H1 (cell line): ENCODE results near the gene DNAL1. TPM values are rescaled to one million over a fixed set of nuclear protein-coding genes. Genes with fewer than 3 reads are reported as not detected.

Source experiments
- CTCF ChIA-PET: fragments of 300-600 bp; sonication (Branson Sonifier 250); formaldehyde crosslinking; loops from one replicate; lab custom pipeline; 2021; ENCODE audit not compliant: partially characterized antibody; lab: Charles Lee
- POLR2A ChIA-PET: fragments of 300-600 bp; sonication (Branson Sonifier 250); formaldehyde crosslinking; loops from one replicate; lab custom pipeline; 2021; ENCODE audit warnings: inconsistent platforms; ENCODE audit not compliant: partially characterized antibody; lab: Charles Lee
- DNase-seq, 2 experiments: peaks; one replicate each; pipeline versions ENCODE4 v3.0.0 to v3.0.0-alpha.2; 2010 to 2022; ENCODE audit warnings: low spot score in 2 of 2, low read depth in 1 of 2, mixed read lengths in 1 of 2
- FAIRE-seq: peaks from 2 replicates; lab custom pipeline; 2011; peaks lifted over from hg19 to GRCh38; lab: Jason Lieb, UNC
- H2AFZ ChIP-seq: 2 replicates; pipeline ENCODE4 v1.8.1; 2012; ENCODE audit warnings: low read length, inconsistent platforms
- H2AK5ac ChIP-seq: 2 replicates; pipeline ENCODE4 v1.6.1; 2013; ENCODE audit warnings: low read depth, low read length
- H2BK120ac ChIP-seq: replicated peaks from 2 replicates; pipeline ENCODE3; 2013; ENCODE audit warnings: low read depth, low read length, inconsistent platforms
- H2BK12ac ChIP-seq: 2 replicates; pipeline ENCODE4 v1.6.1; 2013; ENCODE audit warnings: low read depth, low read length
- H2BK15ac ChIP-seq: 2 replicates; pipeline ENCODE4 v1.6.1; 2013; ENCODE audit warnings: low read length
- H2BK20ac ChIP-seq: 2 replicates; pipeline ENCODE4 v1.6.1; 2013; ENCODE audit warnings: low read length
- H2BK5ac ChIP-seq: 2 replicates; pipeline ENCODE4 v1.6.1; 2013; ENCODE audit warnings: low read depth, low read length
- H3K14ac ChIP-seq: 2 replicates; pipeline ENCODE4 v1.6.1; 2013; ENCODE audit warnings: inconsistent platforms; ENCODE audit not compliant: insufficient read length
- H3K18ac ChIP-seq: 2 replicates; pipeline ENCODE4 v1.6.1; 2013; ENCODE audit warnings: low read length; ENCODE audit errors: extremely low read depth
- H3K23ac ChIP-seq: 2 replicates; pipeline ENCODE4 v1.6.1; 2013; ENCODE audit warnings: inconsistent platforms; ENCODE audit not compliant: insufficient read length
- H3K23me2 ChIP-seq: 2 replicates; pipeline ENCODE4 v1.6.1; 2013; ENCODE audit warnings: low read depth, low read length
- H3K27ac ChIP-seq: 2 replicates; pipeline ENCODE4 v1.6.1; 2011; ENCODE audit warnings: low read depth, low read length, inconsistent platforms
- H3K27me3 ChIP-seq, 4 experiments: replicated peaks in 1 of 4; 1 replicate in 1 of 4; 2 replicates in 3 of 4; pipeline versions ENCODE4 v1.6.1 to v1.8.1; 2011 to 2013; ENCODE audit warnings: low read length in 3 of 4, mild to moderate bottlenecking in 3 of 4, inconsistent platforms in 2 of 4, mixed read lengths in 2 of 4, moderate library complexity in 1 of 4; ENCODE audit not compliant: control insufficient read depth in 3 of 4, insufficient read depth in 3 of 4; ENCODE audit errors: extremely low read depth in 1 of 4
- H3K36me3 ChIP-seq, 4 experiments: 2 replicates each; pipeline versions ENCODE4 v1.6.1 to v1.8.1; 2011 to 2013; ENCODE audit warnings: mild to moderate bottlenecking in 4 of 4, low read length in 3 of 4, moderate library complexity in 2 of 4, control low read depth in 1 of 4, inconsistent platforms in 1 of 4; ENCODE audit not compliant: insufficient read depth in 4 of 4, control insufficient read depth in 2 of 4
- H3K4ac ChIP-seq: replicated peaks from 2 replicates; pipeline ENCODE3; 2013; ENCODE audit warnings: low read length, low read depth, mixed read lengths, inconsistent platforms; ENCODE audit not compliant: insufficient read length
- H3K4me1 ChIP-seq, 4 experiments: replicated peaks in 1 of 4; 1 replicate in 1 of 4; 2 replicates in 3 of 4; pipeline versions ENCODE4 v1.6.1 to v1.8.1; 2011 to 2013; ENCODE audit warnings: low read length in 3 of 4, inconsistent platforms in 2 of 4, mixed read lengths in 1 of 4; ENCODE audit not compliant: insufficient read depth in 4 of 4, control insufficient read depth in 3 of 4
- H3K4me2 ChIP-seq, 2 experiments: 2 replicates each; pipeline versions ENCODE4 v1.6.1 to v1.8.1; 2011 to 2013; ENCODE audit warnings: low read depth in 2 of 2, low read length in 2 of 2, control low read depth in 1 of 2, inconsistent platforms in 1 of 2, mild to moderate bottlenecking in 1 of 2; ENCODE audit not compliant: insufficient read depth in 1 of 2
- H3K4me3 ChIP-seq, 4 experiments: fragments of 200-600, 300-600 bp in 1 of 4; sonication (generic), shearing (Covaris generic), sonication (Bioruptor Twin) in 1 of 4; 2 replicates each; pipeline versions ENCODE4 v1.5.1 to v1.8.1; 2011 to 2016; ENCODE audit warnings: low read length in 4 of 4, low read depth in 3 of 4, control low read depth in 2 of 4, inconsistent platforms in 2 of 4, mild to moderate bottlenecking in 2 of 4, mixed read lengths in 1 of 4, moderate library complexity in 1 of 4; ENCODE audit not compliant: insufficient read depth in 2 of 4; ENCODE audit errors: extremely low read depth in 1 of 4
- H3K56ac ChIP-seq: replicated peaks from 2 replicates; pipeline ENCODE3; 2013; ENCODE audit warnings: low read depth, mild to moderate bottlenecking, mixed read lengths, low read length, inconsistent platforms; ENCODE audit not compliant: insufficient read length
- H3K79me1 ChIP-seq: 2 replicates; pipeline ENCODE4 v1.6.1; 2013; ENCODE audit warnings: low read depth, low read length, control low read depth
- H3K79me2 ChIP-seq, 2 experiments: 2 replicates each; pipeline versions ENCODE4 v1.6.1 to v1.8.1; 2012 to 2013; ENCODE audit warnings: low read length in 2 of 2, mild to moderate bottlenecking in 2 of 2, inconsistent platforms in 1 of 2; ENCODE audit not compliant: insufficient read depth in 2 of 2, control insufficient read depth in 1 of 2
- H3K9ac ChIP-seq, 4 experiments: replicated peaks in 1 of 4; 1 replicate in 1 of 4; 2 replicates in 3 of 4; pipeline versions ENCODE4 v1.6.1 to v1.8.1; 2011 to 2013; ENCODE audit warnings: low read depth in 3 of 4, low read length in 3 of 4, control low read depth in 2 of 4, mild to moderate bottlenecking in 2 of 4, moderate library complexity in 2 of 4, inconsistent platforms in 1 of 4; ENCODE audit errors: extremely low read depth in 1 of 4
- H3K9me3 ChIP-seq, 2 experiments: 2 replicates each; pipeline versions ENCODE4 v1.6.1 to v1.8.1; 2012 to 2013; ENCODE audit warnings: mild to moderate bottlenecking in 2 of 2, moderate library complexity in 2 of 2, control low read depth in 1 of 2, inconsistent platforms in 1 of 2, low read depth in 1 of 2, low read length in 1 of 2, mixed read lengths in 1 of 2; ENCODE audit not compliant: insufficient read depth in 2 of 2
- H4K20me1 ChIP-seq, 2 experiments: replicated peaks in 1 of 2; 2 replicates each; pipeline versions ENCODE3 to v1.8.1; 2011 to 2013; ENCODE audit warnings: inconsistent platforms in 2 of 2, low read length in 2 of 2, mild to moderate bottlenecking in 1 of 2; ENCODE audit not compliant: insufficient read depth in 2 of 2, control insufficient read depth in 1 of 2
- H4K5ac ChIP-seq: 2 replicates; pipeline ENCODE4 v1.6.1; 2013; ENCODE audit warnings: low read length, low read depth, mixed read lengths, inconsistent platforms; ENCODE audit not compliant: insufficient read length
- H4K8ac ChIP-seq: 2 replicates; pipeline ENCODE4 v1.8.0; 2013; ENCODE audit warnings: mild to moderate bottlenecking, moderate library complexity, low read length, inconsistent platforms; ENCODE audit not compliant: insufficient read depth; ENCODE audit errors: extremely low read depth
- H4K91ac ChIP-seq: replicated peaks from 2 replicates; pipeline ENCODE3; 2013; ENCODE audit warnings: low read length, mixed read lengths, inconsistent platforms; ENCODE audit not compliant: insufficient read length
- CBX8 ChIP-seq: fragments of 300-800, 300-1000 bp; sonication (generic); IDR thresholded peaks from 2 replicates; pipeline ENCODE4 v1.7.1; 2016; ENCODE audit warnings: low read depth, low read length, borderline replicate concordance
- HDAC2 ChIP-seq, 2 experiments: fragments of 300-600 bp in 1 of 2; sonication (generic) in 1 of 2; IDR thresholded peaks; 2 replicates each; pipeline ENCODE4 v1.6.1; 2011 to 2012; ENCODE audit warnings: low read depth in 2 of 2, low read length in 2 of 2, mild to moderate bottlenecking in 2 of 2, moderate library complexity in 2 of 2, borderline replicate concordance in 1 of 2, inconsistent platforms in 1 of 2
- JUN ChIP-seq: IDR thresholded peaks from 2 replicates; pipeline ENCODE4 v1.6.1; 2011; ENCODE audit warnings: low read depth, mild to moderate bottlenecking, improper control_type of control experiment, low read length
- MAX ChIP-seq: IDR thresholded peaks from 2 replicates; pipeline ENCODE4 v1.6.1; 2012; ENCODE audit warnings: inconsistent platforms
- POU5F1 ChIP-seq: IDR thresholded peaks from 2 replicates; pipeline ENCODE4 v1.6.1; 2011; ENCODE audit warnings: low read depth, mild to moderate bottlenecking, low read length, moderate library complexity
- RAD21 ChIP-seq, 2 experiments: IDR thresholded peaks in 1 of 2; conservative IDR thresholded peaks in 1 of 2; 2 replicates each; pipeline ENCODE4 v1.6.1; 2011; ENCODE audit warnings: low read depth in 2 of 2, low read length in 2 of 2, improper control_type of control experiment in 1 of 2, inconsistent platforms in 1 of 2, mild to moderate bottlenecking in 1 of 2, moderate library complexity in 1 of 2
- RXRA ChIP-seq: IDR thresholded peaks from 2 replicates; pipeline ENCODE4 v1.6.1; 2011; ENCODE audit warnings: low read depth, mild to moderate bottlenecking, low read length, moderate library complexity; ENCODE audit not compliant: insufficient read depth
- SIRT6 ChIP-seq: IDR thresholded peaks from one replicate; pipeline ENCODE4 v1.7.1; 2012; ENCODE audit warnings: low read length, inconsistent platforms
- TAF7 ChIP-seq: optimal IDR thresholded peaks from 2 replicates; pipeline ENCODE3; 2011; ENCODE audit warnings: low read depth, mild to moderate bottlenecking, inconsistent platforms, low read length, moderate library complexity, borderline replicate concordance
- WGBS, 2 experiments: shearing (Covaris generic) in 1 of 2; methylation state at CpG; one replicate each; pipeline versions ENCODE4 v1.1.6 to v1.1.7; 2013 to 2015; ENCODE audit warnings: low lambda C conversion rate in 2 of 2, mixed read lengths in 2 of 2, inconsistent platforms in 1 of 2, low coverage in 1 of 2, missing lambda C conversion rate in 1 of 2; ENCODE audit not compliant: insufficient replicate concordance in 2 of 2, insufficient coverage in 1 of 2, insufficient read length in 1 of 2; ENCODE audit errors: extremely low coverage in 1 of 2, missing lambda C conversion rate in 1 of 2; 5-methylcytosine and 5-hydroxymethylcytosine counted together
- polyA plus RNA-seq, 7 experiments: library from polyadenylated mRNA; depleted of rRNA in 3 of 7; stranded (reverse) in 5 of 7; unstranded in 2 of 7; fragments of >200 nt in 5 of 7; fragments of 200-250 nt in 2 of 7; gene quantifications; 1 replicate in 5 of 7; 2 replicates in 1 of 7; 4 replicates in 1 of 7; pipeline versions ENCODE4 v1.2.1 to v1.2.3, GENCODE V29; 2011 to 2013; ENCODE audit warnings: missing spikeins in 2 of 7, mixed read lengths in 2 of 7
- total RNA-seq: library from RNA; stranded (reverse); fragmentation: NEBNext Ultra II Directional; extraction: Animal tissue kit (Norgen Biotek cat#: 25700); gene quantifications from 2 replicates; pipeline ENCODE4 v1.2.1, GENCODE V29; 2021

Gene DNAL1
- total and polyA plus RNA-seq, 2 of the 8 experiments (the other 6 are each of a cell fraction or from before 2014, with no cell fraction given), result 2.8 to 16.8 TPM

DNA sequence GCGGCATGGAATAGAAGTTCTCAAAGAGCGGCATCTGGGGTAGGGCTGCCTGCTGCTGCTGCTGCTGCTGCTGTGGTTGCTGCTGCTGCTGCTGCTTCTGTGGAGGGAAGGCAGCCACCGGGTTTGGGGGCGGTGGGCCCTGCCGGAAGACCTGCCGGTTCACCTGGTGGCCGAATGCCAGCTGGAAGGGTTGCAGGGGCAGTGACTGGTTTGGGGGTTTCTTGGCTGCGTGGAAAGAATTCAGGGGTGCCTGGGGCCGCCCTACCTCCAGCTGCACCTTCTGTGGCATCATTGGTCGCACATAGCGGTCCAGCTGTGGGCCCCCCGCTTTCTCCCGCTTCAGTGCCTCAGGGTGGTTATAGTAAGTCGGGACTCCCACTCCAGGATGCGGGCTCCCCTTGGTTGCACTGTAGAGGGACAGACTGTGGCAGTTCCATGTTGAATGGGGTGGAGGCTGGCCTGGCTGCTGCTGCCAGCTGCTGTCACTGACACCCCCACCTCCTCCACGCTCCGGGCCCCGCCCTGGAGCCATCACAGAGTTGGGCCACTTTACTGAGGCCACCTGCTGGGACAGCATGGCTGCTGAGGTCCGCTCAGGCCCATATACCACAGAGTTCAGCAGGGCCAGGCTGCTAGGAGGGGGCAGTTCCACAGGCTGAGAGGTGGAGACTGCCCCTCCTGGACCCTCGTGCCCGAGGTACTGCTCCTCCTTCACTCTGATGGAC lies 94.5 kb downstream of the DNAL1 start:
- H3K18ac ChIP-seq, result no peak overlapping the region
- no peak overlapping the region for H3K4ac ChIP-seq
- WGBS, 2 experiments, result 88% methylated on average over 21 of the region's 21 CpGs; no CpG with 5 or more reads in 1 of the 2 experiments
- H3K79me2 ChIP-seq, result peaks cover 0 to 9% of the 10 kb centered on the region in 2 experiments; a peak in 1 of 4 replicates
- H4K8ac ChIP-seq, result peak overlapping the region; percentile 22; the same call in 1 of the 2 replicates
- no peaks in the 10 kb centered on the region for H3K23me2 ChIP-seq
- H3K27ac ChIP-seq, result no peak overlapping the region
- H2AFZ ChIP-seq, result no peak overlapping the region
- H3K36me3 ChIP-seq, result peaks cover 0 to 11% (median 3%) of the 10 kb centered on the region in 4 experiments; a peak in 2 of 8 replicates
- peak overlapping the region in 1 of 4 experiments; percentile 27; a peak in 1 of 7 replicates for H3K9ac ChIP-seq
- H3K4me3 ChIP-seq, result no peak overlapping the region
- no peaks in the 10 kb centered on the region for H3K27me3 ChIP-seq
- no peak overlapping the region for H3K14ac ChIP-seq
- TF ChIP-seq JUN, result no peak
- no peak for TF ChIP-seq POU5F1
- TF ChIP-seq RAD21 (IDR thresholded peaks at IDR 0.05 in 1 of 2, conservative IDR thresholded peaks at IDR 0.05 in 1 of 2; ENCODE audit: low read depth in 2 of 2, low read length in 2 of 2), result no peak
- no peak for TF ChIP-seq RXRA
- no peak for TF ChIP-seq MAX
- no peak for TF ChIP-seq SIRT6
- TF ChIP-seq CBX8, result no peak
- TF ChIP-seq TAF7, result no peak
- TF ChIP-seq HDAC2 (IDR thresholded peaks at IDR 0.05; ENCODE audit: borderline replicate concordance in 1 of 2, low read depth in 2 of 2, low read length in 2 of 2), result no peak
- H4K5ac ChIP-seq, result no peak overlapping the region
- H3K56ac ChIP-seq, result no peak overlapping the region
- no peak overlapping the region for H4K91ac ChIP-seq
- FAIRE-seq, result no peak
- H2BK120ac ChIP-seq, result no peak overlapping the region
- no peak overlapping the region for H3K23ac ChIP-seq
- no peaks in the 10 kb centered on the region for H3K9me3 ChIP-seq
- H3K4me1 ChIP-seq, result peaks cover 4 to 34% (median 25%) of the 10 kb centered on the region in 4 experiments
- H2BK5ac ChIP-seq, result 0 out of 2 replicates have a peak overlapping the region, but pooled peaks have one; percentile 68
- peaks cover 6% of the 10 kb centered on the region in 2 experiments for H4K20me1 ChIP-seq
- DNase-seq, result no peak
- POLR2A ChIA-PET, result interaction anchor here (1.0 to 1.2 kb wide), 2 partner anchors 19 to 26 kb away, joined by 3 read pairs; no protein-coding TSS in a partner anchor
- H2BK20ac ChIP-seq, result no peak overlapping the region
- H3K4me2 ChIP-seq, result no peak overlapping the region
- H2BK15ac ChIP-seq, result no peak overlapping the region
- peaks cover 8% of the 10 kb centered on the region for H3K79me1 ChIP-seq
- H2AK5ac ChIP-seq, result 0 out of 2 replicates have a peak overlapping the region, but pooled peaks have one; percentile 6
- CTCF ChIA-PET, result interaction anchor here (0.6 to 11.1 kb wide), 7 partner anchors 10 to 128 kb away, joined by 3 to 198 read pairs (median 4); a partner anchor contains a TSS
- H2BK12ac ChIP-seq, result no peak overlapping the region
